GM23338 (cell line): ENCODE results near the gene ACTR1A.

ENCODE experiments used
- EZH2 ChIP-seq: fragments of 200-600 bp; sonication (generic); IDR thresholded peaks from one replicate; pipeline ENCODE4 v1.8.0; 2017; ENCODE audit warnings: antibody characterized with exemption, mild to moderate bottlenecking, low read depth; ENCODE audit not compliant: unreplicated experiment
- EZH2phosphoT487 ChIP-seq: fragments of 200-600 bp; sonication (generic); IDR thresholded peaks from one replicate; pipeline ENCODE4 v1.8.1; 2018; ENCODE audit warnings: antibody characterized with exemption; ENCODE audit not compliant: unreplicated experiment
- JUNB ChIP-seq: IDR thresholded peaks from one replicate; pipeline ENCODE4 v1.6.1; 2016; ENCODE audit warnings: antibody characterized with exemption; ENCODE audit not compliant: unreplicated experiment
- POLR2AphosphoS5 ChIP-seq: IDR thresholded peaks from 2 replicates; pipeline ENCODE4 v1.6.1; 2016; ENCODE audit warnings: antibody characterized with exemption, low read depth
- REST ChIP-seq: IDR thresholded peaks from one replicate; pipeline ENCODE4 v1.6.1; 2018; ENCODE audit warnings: antibody characterized with exemption; ENCODE audit not compliant: unreplicated experiment
- TF ChIP-seq, protein P1 (sequence below), 2 experiments: fragments of 200-600 bp in 1 of 2; sonication (generic) in 1 of 2; conservative IDR thresholded peaks; 2 replicates each; pipeline versions ENCODE4 v1.5.1 to v1.6.1; 2016 to 2017; ENCODE audit warnings: antibody characterized with exemption in 2 of 2, low read depth in 2 of 2, mild to moderate bottlenecking in 2 of 2, moderate library complexity in 1 of 2

GRCh38 chr10:102452672-102453340 is 49.7 kb downstream of the ACTR1A start:
- TF ChIP-seq, protein P1, sequence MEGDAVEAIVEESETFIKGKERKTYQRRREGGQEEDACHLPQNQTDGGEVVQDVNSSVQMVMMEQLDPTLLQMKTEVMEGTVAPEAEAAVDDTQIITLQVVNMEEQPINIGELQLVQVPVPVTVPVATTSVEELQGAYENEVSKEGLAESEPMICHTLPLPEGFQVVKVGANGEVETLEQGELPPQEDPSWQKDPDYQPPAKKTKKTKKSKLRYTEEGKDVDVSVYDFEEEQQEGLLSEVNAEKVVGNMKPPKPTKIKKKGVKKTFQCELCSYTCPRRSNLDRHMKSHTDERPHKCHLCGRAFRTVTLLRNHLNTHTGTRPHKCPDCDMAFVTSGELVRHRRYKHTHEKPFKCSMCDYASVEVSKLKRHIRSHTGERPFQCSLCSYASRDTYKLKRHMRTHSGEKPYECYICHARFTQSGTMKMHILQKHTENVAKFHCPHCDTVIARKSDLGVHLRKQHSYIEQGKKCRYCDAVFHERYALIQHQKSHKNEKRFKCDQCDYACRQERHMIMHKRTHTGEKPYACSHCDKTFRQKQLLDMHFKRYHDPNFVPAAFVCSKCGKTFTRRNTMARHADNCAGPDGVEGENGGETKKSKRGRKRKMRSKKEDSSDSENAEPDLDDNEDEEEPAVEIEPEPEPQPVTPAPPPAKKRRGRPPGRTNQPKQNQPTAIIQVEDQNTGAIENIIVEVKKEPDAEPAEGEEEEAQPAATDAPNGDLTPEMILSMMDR (conservative IDR thresholded peaks at IDR 0.05; ENCODE audit: low read depth in 2 of 2) = no peak
- TF ChIP-seq POLR2AphosphoS5 = no peak
- TF ChIP-seq EZH2phosphoT487 = no peak
- TF ChIP-seq EZH2 = no peak
- no peak for TF ChIP-seq REST
- no peak for TF ChIP-seq JUNB
